Stimulated activated CD4-positive, alpha-beta T cell treated with anti-CD3 and anti-CD28 coated beads, Interleukin-15, amount 100 ng/mL, for 1 hour (primary cell): ENCODE measurements around the gene USP49.

Experiments used
- DNase-seq, 2 donors: peaks; one replicate each; pipeline ENCODE4 v3.0.0-alpha.2; 2020; ENCODE audit warnings: low read depth in 1 of 2, low spot score in 1 of 2

The USP49 gene

DNA sequence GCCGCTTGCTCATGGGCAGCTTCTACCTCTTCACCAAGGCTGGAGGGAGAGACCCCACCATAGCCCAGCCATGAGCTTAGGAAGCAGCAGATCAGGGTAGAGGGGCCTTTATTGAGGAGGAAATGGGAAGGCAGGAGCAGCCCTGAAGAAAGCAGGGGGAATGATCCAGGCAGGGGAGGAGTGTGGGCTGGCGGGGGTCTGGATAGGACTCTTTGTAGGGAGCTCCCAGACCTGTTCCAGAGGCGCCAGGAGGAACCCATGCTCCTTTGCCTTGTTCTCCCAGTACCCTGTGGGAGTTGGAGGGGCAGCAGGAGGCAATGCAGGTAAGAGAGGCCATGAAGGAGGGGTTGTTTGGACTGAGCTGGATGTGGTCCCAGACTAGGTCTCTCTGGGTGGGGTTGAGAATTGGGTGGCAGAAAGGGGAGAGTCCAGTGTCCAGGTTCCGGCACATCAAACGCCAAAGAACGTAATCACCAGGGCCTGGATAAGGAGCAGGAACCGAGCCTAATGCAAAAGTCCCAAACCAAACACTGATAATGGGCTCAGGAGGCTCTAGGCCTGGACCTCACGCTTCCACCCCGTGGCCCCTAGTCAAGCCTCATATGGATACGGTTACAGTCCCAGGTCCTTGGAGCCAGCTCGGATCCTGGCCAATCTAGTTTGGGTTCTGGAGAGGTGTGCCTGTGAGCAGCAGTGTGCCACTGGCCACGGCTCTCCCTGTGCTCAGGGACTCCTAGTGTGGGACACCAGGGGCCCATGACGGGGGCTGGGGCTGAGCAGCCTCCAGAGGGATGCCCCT is 135.9 kb downstream of the USP49 start:
- no peak for DNase-seq

DNA sequence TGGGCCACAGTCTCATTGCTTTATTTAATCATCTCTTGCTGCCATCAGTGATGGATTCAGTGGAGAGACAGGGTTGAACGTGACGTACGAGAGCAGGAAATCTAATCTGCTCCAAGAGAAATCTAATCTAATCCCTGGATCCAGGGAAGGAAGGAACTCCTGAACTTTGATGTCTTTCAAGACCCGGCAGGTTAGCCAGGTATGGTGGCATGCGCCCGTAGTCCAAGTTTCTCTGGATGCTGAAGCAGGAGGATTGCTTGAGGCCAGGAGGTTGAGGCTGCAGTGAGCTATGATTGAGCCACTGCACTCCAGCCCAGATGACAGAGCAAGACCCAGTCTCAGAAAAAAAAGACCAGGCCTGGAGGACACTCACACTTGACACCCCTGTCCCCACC is 136.5 kb downstream of the USP49 start:
- DNase-seq: no peak

DNA sequence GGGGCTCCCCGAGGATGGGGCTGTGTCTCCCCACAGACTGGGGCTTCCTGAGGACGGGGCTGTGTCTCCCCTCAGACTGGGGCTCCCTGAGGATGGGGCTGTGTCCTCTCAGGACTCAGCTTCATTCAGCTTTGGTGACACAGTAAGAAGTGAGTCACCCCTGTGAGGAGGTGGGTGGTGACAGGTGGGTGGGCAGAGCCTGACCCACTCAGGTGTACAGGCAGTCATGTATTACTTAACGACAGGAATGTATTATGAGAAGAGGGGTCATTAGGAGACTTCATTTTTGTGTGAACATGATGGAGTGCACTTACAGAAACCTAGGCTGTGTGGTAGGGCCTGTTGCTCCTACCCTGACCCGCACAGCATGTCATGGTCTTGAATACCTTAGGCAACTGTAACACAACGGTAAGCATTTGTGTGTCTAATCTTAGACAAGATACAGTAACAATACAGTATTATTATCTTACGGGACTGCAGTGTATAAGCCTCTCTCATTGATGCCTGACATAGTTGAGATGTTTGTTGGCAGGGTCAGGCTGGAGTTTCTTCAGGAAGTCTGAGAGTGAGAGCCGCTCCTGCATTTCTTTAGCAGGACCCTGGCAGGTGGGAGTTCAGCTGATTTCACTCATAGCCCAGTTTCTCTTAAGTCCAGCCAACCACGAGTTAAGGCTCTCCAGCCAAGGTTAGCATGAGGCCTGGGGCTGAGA is 137.1 kb downstream of the USP49 start:
- no peak for DNase-seq

DNA sequence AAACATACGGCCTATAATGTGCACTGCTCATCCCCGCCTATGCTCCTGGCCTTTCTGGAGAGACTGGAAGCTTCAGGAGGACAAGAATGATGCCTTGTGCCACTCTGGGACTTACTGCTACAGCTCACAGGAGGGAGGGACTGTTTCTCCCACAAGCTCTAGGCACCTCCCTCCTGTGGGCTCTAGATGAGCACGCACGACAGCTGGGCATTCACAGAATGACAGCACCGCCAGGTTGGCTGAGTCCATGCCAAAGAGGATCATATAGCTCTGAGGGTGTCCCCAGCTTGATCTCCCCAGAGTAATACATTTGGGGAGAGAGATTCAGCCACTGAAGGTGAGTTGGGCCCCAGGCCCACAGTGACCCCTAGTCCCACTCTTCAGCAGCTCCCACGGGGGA is 137.9 kb downstream of the USP49 start:
- DNase-seq: no peak

DNA sequence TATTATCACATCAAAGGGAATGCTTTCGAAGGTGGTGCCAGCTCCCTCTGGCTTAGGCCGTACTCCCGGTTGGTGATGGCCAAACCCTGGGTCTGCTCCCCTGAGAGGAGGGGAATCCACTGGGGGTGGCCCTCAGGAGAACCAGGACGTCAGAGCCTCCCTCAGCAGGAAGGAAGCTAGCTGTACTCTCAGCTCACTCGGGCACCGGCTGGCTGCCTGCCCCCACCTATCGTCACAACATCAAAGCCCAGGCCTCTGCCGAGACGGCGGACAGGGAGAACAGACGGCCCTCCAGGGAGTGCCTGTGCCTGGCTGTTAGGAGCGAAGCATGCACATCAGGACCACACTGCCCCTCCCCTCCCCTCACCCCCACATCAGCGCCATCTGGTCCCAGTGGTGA is 138.8 kb downstream of the USP49 start:
- DNase-seq: no peak

DNA sequence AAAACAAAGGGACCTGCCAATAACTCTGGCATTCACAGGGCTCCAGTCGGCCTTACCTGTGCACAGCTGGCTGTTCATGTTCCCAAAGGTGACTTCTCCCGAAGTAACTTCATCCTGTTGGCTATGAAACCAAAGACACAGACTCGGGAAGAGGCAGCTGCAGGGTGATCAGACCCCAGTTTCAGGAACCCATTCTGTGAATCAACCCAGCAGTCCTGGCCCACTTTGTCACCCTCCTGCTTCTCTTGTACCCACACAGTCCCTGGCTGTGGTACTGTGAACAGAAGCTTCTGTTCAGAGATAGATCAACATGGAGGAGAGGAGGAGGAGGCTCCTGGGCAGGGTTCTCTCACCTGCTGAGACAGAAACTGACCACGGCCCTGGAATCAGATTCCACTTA is 139.3 kb downstream of the USP49 start:
- no peak for DNase-seq

DNA sequence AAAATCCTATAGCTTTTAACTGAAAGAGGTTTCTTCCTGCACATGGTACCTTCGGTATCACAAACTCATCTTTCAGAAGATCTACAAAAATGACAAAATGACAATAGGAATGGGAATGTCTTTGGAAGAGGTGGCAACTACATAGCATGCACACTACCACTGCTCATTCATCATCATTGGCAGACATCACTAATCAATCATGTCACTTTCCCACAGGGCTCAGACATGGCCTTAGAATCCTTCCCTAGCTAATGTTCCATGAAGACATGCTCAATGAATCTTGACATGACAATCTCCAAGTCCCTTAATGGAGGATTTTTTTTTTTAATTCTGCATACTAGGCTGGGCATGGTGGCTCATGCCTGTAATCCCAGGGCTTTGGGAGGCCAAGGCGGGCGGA is 144.8 kb downstream of the USP49 start:
- DNase-seq: no peak

DNA sequence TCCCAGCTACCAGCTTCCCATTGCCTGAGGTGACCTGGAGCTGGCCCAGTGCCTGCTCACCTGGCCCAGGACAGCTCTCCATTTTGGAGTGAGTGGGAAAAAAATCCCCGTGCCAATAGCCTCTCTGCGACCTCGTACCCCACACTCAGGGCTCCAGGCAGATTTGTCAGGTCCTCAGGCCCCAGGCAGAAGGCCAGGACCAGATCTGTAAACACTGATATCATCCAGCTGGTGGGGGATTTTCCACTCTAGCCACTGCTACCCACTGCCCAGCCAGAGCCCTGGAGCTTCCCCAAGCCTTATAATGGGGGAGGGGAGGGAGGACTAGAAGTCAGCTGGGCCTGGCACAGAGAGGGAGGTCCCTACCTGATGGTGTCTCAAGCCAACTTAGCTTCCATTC is 146.6 kb downstream of the USP49 start:
- DNase-seq: no peak

DNA sequence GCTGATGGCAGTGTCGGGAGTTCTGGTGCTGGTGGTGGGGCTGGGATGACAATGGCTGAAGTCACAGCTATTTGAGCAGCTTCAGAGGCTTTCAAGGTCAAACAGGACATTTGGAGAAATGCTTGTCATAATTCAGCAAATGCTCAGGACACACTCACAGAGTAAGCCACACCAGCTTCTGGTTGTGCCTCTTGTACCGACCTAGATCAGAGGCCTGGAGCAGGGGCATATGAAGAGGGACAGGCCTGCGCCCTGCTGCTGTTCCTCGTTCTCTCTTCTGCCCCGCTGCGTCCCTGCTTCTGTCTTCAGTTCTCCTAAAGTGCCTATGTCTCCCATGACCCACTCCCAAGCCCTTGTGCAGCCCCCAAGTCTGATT is 147.1 kb downstream of the USP49 start:
- DNase-seq: no peak

DNA sequence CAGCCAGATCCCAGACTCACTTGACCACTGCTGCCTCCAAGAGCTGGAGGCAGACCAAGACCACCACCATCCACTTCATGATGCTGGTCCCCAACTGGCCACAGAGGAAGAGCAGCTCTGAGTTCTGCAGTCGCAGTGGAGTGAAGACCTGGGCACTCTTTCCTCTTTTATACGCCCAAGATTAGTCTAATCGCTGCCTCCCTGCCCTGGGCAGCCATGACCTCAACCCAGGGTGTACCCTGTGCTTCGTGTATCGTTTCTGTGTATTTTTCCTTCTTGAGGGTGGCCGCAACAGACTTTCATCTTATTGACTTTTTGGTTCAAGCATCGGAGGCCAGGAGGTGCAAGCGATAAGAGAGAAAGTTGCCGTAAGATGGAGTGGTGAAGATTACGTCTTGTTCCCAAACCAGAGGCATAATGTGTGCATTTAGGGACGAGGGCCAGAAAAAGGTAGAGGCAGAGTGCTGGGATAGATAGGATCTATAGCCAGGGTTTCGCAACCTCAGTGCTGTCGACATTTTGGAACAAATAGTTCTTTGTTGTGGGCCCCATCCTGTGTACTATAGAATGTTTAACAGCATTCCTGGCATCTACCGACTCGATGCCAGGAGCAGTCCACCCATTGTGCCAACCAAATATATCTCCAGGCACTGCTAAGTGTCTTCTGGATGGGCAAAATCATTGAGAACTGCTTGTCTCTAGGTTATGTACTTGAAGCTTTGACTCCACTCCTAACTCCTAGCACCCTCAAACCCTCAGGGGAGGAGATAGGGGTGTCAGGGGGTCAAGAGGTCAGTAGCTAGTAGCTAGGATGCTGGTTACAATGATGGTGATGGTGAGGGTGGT is 147.7 kb downstream of the USP49 start, which contains the start of gene PGC:
PGC (minus strand) TSS at position 142 of the 846 bp plus-strand sequence; CDS start at position 79, 63 bp downstream.
- DNase-seq: no peak

DNA sequence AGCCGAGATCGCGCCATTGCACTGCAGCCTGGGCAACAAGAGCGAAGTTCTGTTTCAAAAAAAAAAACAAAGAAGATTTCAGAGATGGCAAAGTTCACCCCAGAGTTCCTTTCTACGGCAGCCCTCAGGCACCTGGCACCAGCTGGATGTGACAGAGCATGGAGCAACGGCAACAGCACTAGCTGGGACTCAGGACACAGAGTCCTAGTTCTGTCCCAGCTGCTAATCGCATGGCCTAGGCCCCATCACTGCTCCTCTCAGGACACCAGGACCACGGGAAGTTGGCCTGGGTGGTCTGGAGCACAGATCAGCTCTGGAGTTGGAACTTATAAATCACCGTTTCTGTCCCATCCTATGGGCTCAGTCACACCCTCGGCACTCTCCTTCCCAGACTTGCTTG is 149.1 kb downstream of the USP49 start:
- DNase-seq: no peak

DNA sequence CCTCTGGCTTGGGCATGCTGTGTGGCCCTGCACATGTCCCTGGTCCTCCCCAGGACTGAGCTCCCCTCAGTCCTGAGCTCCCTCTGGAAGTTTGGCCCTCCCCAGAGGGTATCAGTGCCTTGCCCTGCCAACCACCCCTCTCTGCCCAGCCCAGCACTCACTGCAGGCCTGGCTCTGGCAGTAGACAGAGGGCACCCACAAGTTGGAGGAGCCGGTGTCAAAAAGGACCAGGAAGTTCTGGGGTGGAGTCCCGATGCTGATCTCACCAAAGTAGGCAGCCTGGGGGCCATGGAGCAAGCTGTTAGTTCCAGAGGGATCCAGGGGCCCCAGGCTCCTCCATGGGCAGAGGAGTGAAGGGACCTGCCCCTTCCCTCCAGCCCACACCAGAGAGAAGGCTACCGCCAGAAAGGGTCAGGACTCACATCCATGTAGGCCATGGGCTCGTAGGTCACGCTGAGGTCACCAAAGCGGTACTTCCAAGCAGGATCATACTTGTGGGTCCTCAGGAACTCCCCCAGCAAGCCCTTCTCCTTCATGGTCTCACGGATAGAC is 150.9 kb downstream of the USP49 start:
- no peak for DNase-seq

DNA sequence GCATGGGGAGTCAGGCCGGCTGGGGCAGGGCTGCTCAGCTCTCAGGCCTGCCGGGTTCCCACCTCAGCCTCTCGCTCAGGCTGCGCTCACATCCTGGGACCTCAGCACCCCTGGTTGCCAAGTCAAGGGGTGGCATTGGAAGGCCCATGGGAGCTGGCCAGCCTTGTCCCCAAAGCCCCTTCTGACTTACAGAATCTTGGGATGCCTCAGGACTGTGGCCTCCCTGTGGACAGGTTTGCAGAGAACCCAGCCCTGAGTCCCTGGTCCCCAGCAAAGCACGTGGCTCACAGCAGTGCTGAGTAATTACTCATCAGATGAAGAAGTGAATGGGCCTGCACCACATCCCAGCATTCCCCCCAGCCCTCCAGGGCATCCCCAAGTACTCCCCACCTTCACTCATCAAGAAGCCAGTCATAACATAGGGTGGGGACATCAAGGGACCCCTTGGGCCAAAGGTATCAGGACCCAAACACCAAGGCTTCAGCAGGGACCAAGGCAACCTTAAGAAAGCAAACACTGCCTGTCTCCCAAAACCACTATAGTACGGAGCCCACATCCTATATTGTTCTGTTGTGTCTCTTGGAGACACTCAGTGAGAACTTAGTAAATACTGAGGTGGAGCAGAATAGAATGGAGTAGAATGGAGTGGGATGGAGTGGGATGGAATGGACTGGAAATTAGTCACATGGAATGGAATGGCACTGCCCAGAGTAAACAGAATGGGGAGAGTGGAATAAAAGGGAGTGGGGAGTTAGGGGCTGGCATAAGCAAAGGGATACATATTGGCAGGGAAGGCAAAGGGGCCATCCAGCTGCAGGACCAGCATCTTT is 151.6 kb downstream of the USP49 start:
- DNase-seq: no peak

DNA sequence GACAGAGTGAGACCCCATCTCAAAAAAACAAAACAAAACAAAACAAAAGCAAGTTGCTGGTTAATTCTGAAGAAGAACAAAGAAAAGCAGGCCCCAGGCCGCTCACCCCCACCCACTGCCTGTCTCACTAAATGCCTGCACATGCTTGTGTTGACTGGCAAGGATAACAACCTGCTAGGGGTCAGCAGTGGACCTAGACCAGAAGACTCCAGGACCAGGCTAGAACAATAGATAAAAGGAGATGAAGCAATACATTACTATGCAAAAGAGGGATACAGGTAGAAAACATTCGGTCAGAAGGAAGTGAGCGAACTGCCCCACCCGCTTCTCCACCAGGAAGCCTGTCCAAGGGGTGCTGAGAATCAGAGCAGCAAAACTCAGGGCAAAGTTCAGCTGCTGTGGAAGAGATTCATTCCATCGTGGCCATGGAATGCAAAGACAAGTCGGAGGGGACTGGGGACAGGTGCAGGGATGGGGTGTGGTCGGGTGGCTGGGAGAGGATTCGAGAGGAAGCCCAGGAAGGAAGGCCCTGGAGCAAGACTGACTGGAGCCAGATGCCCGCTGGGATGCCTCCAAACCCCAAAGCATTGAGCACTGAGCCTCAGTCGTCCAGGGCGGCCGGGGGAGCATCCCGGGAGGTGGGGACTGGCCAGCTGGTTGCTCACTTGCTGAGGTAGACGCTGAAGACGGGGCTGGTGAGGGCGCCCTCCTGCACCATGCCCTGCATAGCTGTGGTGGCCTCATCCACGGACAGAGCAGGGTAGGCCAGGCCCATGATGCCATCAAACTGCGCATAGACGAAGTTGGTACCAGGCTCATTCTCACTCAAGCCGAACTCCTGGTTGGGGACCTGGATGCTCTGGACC is 153.3 kb downstream of the USP49 start:
- DNase-seq: no peak

DNA sequence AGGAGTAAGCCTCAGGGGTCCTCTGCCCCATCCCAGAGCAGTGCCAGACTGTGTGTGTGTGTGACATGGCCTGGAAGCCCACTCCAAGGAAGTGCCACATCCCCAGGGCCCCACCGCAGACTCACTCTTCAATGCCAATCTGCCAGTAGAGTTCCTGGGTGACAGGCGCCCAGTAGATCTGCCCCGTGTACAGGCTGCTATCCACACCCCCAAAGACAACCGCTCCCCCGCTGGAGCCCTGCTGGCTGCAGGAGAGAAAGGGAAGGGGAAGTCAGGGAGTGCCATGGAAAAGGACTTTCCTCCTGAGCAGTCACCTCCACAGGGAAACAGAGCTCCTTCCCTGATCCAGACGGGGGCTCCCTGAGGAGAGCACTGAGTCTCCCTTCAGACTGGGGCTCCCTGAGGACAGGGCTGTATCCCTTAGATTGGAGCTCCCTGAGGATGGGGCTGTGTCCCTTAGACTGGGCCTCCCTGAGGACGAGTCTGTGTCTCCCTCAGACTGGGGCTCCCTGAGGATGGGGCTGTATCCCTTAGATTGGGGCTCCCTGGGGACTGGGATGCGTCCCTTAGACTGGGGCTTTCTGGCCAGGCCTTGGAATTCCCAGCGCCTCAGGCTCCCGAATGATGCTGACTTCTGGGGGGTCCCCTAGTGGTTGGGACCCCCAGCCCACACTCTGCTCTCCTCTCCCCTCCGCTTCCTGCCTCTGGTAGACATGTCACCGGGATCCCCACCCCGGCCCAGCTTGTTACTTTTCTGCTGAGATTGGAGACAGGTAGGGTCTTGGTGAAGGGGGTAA is 154.6 kb downstream of the USP49 start:
- DNase-seq: no peak
